GM21528 (cell line): Measurements from ENCODE around the gene LRRC66.

ENCODE experiments used
- ATAC-seq: cut with Tn5 transposase; IDR thresholded peaks from one replicate; pipeline ENCODE4 v1.9.1; 2021; ENCODE audit warnings: mild to moderate bottlenecking, moderate library complexity; ENCODE audit not compliant: unreplicated experiment, low FRiP score

The LRRC66 gene

DNA sequence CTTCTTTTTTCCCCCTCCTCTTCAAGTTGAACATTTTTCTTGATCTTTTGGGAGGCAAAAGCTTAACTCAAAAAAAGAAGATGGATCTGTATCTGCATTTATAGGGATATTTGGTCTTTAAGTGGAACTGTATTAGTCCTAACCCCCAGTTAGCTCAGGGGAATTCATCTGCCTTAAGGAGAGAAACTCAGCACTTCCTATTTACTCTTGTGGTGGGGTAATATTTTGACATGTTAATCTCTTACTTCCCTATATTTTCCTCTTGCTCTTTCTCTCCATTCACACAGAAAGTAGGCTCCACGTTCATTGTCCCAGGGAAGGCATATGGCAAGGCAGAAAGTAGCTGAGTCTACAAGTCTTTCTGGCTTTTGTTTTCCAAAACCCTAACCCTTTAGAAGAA lies 5.3 kb downstream of the LRRC66 start:
- no peak for ATAC-seq

GRCh38 chr4:52012651-52013050 lies 7.5 kb downstream of the LRRC66 start:
- no peak for ATAC-seq

- no peak for ATAC-seq
Measured at GRCh38 chr4:52010986-52011385, 9.2 kb downstream of the LRRC66 start.

- no peak for ATAC-seq
Measured at GRCh38 chr4:52006887-52007286, 13.3 kb downstream of the LRRC66 start.

DNA sequence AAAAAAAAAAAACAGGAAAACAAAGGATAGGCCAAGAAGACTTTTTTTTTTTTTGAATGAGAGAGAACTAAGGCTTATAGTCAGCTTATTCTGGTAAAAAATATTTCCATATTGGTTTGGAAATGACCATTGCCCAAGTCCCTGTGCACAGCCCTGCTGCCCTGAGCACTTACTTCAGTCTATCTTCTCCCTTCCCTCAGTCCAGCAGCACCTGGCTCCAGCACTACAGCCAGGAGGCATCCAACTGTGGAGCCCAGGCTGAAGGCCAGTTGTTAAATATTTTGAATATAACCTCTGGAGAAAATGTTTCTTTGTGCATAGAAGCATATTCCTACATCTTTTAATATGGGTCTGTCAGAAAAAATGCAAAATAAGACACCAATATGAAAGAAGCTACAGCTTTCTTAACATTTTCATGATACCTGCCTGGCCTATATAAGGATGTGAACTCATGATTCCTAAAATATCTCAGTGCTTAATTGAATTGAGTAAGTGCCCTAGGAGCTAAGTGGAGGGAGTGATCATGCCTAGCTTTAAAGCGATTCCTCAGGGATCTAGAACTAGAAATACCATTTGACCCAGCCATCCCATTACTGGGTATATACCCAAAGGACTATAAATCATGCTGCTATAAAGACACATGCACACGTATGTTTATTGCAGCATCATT lies 14.4 kb downstream of the LRRC66 start:
- no peak for ATAC-seq

DNA sequence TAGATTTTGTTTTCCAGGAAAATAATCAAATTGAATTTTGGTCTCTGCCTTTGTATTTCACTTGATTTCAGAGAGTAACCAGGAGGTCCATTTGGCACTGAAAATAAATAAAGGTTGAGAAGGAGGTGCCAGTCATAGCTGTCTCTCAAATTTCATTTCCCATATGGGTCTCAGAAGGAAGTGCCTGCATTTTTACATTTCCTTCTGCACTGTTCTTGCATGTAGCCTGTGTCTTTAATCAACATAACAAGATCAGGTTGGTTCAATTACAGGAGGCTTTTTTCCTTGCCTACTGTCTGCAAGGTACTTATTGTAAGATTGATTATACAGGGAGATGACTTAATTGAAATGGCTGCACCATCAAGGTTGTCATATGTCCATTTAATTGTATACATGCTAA lies 15.7 kb downstream of the LRRC66 start:
- no peak for ATAC-seq

DNA sequence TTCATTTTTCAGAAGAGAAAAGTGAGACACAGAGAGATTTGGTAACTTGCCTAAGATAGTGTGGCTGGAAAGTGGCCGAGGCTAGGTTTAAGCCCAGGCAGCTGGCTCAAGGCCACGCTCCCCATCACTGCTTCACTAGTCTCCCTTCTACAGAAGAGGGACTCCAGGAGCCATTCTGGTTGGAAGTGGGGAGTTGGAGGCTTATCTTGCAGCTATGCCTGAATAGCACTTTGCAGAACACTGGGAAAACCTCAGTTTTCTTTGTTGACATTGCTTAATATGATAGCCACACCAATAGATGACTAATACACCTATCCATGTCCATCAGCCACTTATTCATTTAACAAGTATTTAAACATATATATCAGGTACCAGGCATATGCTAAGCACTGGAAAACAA lies 18.5 kb downstream of the LRRC66 start:
- no peak for ATAC-seq

DNA sequence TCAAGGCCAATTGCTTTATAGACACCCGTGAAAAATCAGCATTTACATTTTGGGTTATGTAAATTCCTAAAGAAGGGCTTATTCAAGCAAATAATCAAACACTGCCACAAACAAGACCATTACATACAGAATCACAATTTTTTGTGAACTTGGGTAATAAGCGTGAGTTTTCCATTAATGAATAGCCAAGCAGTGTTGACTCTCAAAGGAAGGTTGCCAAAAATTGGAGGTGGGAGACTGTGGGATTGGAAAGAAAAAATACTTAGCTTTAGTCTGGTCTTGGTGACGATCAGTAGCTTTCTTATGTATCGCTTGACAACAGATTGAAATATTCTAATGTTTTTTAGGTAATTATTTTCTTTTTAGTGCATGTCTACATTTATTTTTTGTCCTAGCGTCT lies 20.9 kb downstream of the LRRC66 start:
- ATAC-seq, result no peak

- no peak for ATAC-seq
Measured at GRCh38 chr4:51998837-51999236, 21.3 kb downstream of the LRRC66 start.

GRCh38 chr4:51997647-51998046 lies 22.5 kb downstream of the LRRC66 start:
- ATAC-seq, result no peak

GRCh38 chr4:51995647-51996220 lies 24.4 kb downstream of the LRRC66 start:
- no peak for ATAC-seq

DNA sequence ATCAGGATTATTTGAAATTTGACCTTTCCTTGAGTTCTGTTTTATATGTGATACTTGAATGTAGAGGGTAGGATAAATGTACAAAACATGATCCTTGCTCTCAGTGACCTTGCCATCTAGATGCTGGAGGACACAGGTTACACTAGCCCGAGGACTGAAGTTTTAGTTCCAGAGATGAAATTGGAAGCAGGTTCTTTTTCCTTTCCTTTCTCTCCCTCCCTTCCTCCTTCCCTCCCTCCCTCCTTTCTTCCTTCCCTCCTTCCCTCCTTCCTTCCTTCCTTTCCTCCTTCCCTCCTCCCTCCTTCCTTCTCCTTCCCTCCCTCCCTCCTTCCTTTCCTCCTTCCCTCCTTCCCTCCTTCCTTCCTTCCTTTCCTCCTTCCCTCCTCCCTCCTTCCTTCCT lies 54.3 kb downstream of the LRRC66 start:
- no peak for ATAC-seq

DNA sequence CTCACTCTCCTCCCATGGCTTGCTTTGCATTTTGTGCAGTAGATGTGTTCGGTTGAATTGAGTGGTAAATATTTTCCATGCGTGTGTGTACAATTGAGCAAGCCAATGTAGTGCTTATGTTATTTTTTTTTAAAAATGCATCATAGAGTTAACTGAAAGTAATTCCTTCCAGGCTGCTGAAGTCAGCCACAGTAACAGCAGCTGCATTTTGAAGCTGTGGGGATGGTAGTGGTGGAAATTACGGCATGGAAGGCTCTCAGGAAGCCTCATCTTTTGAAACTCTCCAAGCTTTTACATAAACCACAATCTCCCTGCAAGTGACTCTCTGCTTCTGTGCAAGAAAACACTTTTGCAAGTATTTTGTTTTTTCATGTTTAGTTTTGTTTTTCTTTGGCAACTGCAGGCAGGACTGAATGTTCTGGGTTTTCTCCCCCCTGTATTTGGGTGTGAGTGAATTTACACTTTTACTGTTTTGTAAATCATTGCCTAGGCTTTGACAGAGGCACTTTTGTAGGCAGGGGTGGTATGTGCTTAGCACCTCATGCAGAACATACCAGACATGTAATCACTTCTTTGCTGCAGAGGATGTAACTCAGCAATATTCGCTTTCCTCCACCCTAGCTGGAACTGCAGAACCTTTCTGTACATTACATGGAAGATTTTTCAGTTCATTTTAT lies 56.2 kb downstream of the LRRC66 start:
- ATAC-seq, result no peak

DNA sequence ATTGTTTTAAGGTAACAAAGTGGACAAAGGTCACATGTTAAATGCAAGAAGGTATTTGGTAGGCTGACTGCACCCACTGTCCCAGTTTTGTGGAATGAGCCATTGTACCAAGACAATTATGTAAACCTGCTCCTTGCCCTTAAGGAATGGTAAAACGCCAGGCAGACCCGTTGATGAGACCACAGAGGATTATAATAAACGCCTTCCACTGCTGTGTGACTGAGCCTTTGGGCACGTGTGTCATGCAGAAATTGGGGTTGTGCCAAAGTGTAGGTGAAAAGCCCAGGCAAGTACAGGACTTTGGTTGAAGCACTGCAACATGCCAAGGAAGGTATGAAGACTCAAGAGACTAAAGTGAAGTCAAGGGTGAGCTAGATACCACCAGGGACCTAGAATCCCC lies 59.7 kb downstream of the LRRC66 start:
- ATAC-seq, result no peak

DNA sequence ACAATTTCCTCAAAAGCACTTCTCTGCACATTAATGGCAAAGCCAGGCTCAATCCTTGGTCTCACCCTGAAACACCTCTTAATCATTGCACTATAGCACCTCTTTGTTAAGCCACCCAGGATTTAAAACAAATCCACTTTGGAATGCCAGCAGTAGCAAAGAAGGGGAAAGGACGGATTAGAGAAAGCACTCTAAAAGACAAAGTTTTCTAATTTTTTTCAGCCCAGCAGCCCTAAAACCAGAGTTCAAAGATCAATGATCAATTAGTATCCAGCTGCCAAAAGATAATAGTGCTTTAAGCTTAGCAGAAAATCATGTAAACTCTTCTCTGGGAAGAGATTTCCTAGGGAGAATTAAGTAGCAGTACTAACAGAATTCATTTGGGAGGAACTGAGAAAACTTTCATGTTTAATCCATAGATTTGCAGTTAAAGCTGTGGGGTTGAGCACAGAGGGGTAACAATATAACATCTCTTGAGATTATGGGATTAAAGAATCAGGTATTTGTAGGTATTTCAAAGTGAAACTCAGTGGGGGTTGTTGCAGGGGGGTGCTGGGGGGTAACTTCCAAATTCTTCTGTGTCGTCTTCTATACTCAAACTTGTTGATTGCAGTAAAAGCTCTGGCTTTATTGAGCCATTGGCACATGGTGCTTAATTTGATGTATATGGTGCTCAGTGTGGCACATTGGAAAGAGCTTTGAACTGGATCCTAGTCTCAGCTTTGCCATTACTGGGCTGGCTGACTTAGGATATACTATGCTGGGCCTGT lies 61.8 kb downstream of the LRRC66 start:
- no peak for ATAC-seq
